Neural progenitor cell (in vitro differentiated cells): ENCODE data around the gene ABCA1. TPM values are rescaled to one million over a fixed set of nuclear protein-coding genes. Genes with fewer than 3 reads are reported as not detected.
"Not testable (repeated sequence)": the region's sequence is repeated elsewhere in the genome, so short reads cannot be mapped to it uniquely, and the experiment has no call there.

Source experiments
- DNase-seq: peaks from one replicate; pipeline ENCODE4 v3.0.0-alpha.2; 2016; ENCODE audit warnings: low spot score
- H2AFZ ChIP-seq: fragments of 200-600 bp; sonication (generic); replicated peaks from 2 replicates; pipeline ENCODE4 v1.6.1; 2016; ENCODE audit warnings: antibody characterized with exemption
- H3F3A ChIP-seq: fragments of 200-600 bp; sonication (generic); 2 replicates; pipeline ENCODE4 v1.6.1; 2016; ENCODE audit warnings: antibody characterized with exemption, low read depth
- H3K27ac ChIP-seq: fragments of 200-600 bp; sonication (generic); 2 replicates; pipeline ENCODE4 v1.5.1; 2016; ENCODE audit warnings: mild to moderate bottlenecking
- H3K27me3 ChIP-seq: fragments of 200-600 bp; sonication (generic); 2 replicates; pipeline ENCODE4 v1.6.1; 2016; ENCODE audit warnings: mild to moderate bottlenecking, moderate library complexity
- H3K36me3 ChIP-seq: fragments of 200-600 bp; sonication (generic); 2 replicates; pipeline ENCODE4 v1.5.1; 2016
- H3K4me1 ChIP-seq: fragments of 200-600 bp; sonication (generic); 2 replicates; pipeline ENCODE4 v1.6.1; 2016; ENCODE audit warnings: mixed run types
- H3K4me2 ChIP-seq: fragments of 200-600 bp; sonication (generic); 2 replicates; pipeline ENCODE4 v1.6.1; 2016
- H3K4me3 ChIP-seq: fragments of 200-600 bp; sonication (generic); 2 replicates; pipeline ENCODE4 v1.5.1; 2016
- H3K79me2 ChIP-seq: fragments of 200-600 bp; sonication (generic); 2 replicates; pipeline ENCODE4 v1.6.1; 2016; ENCODE audit warnings: low read depth
- H3K9ac ChIP-seq: fragments of 200-600 bp; sonication (generic); 2 replicates; pipeline ENCODE4 v1.6.1; 2016
- H3K9me3 ChIP-seq: fragments of 200-600 bp; sonication (generic); 2 replicates; pipeline ENCODE4 v1.5.1; 2016; ENCODE audit warnings: low read depth
- H4K20me1 ChIP-seq: fragments of 200-600 bp; sonication (generic); 2 replicates; pipeline ENCODE4 v1.6.1; 2016; ENCODE audit warnings: low read depth
- H3K27ac Mint-ChIP-seq: 3 replicates; pipeline ENCODE4 v1.8.0; 2021; ENCODE audit warnings: mixed read lengths
- H3K27me3 Mint-ChIP-seq: 2 replicates; pipeline ENCODE4 v1.8.0; 2022; ENCODE audit warnings: low read depth, mild to moderate bottlenecking, inconsistent platforms, moderate library complexity, mixed read lengths; ENCODE audit not compliant: insufficient read depth
- H3K36me3 Mint-ChIP-seq: 3 replicates; pipeline ENCODE4 v1.8.0; 2021; ENCODE audit warnings: mixed read lengths
- H3K4me1 Mint-ChIP-seq: 3 replicates; pipeline ENCODE4 v1.8.0; 2021; ENCODE audit warnings: mixed read lengths
- H3K4me3 Mint-ChIP-seq: 3 replicates; pipeline ENCODE4 v1.8.0; 2021; ENCODE audit warnings: mild to moderate bottlenecking, moderate library complexity, mixed read lengths
- H3K9me3 Mint-ChIP-seq: 3 replicates; pipeline ENCODE4 v1.8.0; 2020; ENCODE audit warnings: mixed read lengths
- CTCF ChIP-seq: fragments of 200-600 bp; sonication (generic); IDR thresholded peaks from 2 replicates; pipeline ENCODE4 v1.5.1; 2017; ENCODE audit warnings: antibody characterized with exemption, mild to moderate bottlenecking
- EZH2 ChIP-seq: fragments of 200-600 bp; sonication (generic); IDR thresholded peaks from 2 replicates; pipeline ENCODE4 v1.6.1; 2017; ENCODE audit warnings: antibody characterized with exemption, mild to moderate bottlenecking, moderate library complexity
- EZH2phosphoT487 ChIP-seq: fragments of 200-600 bp; sonication (generic); IDR thresholded peaks from 2 replicates; pipeline ENCODE4 v1.6.1; 2017; ENCODE audit warnings: antibody characterized with exemption
- total RNA-seq: library from RNA; depleted of rRNA; stranded (reverse); fragments of >200 nt; gene quantifications from 2 replicates; pipeline ENCODE4 v1.2.3, GENCODE V29; 2015; ENCODE audit warnings: low replicate concordance

Gene ABCA1
- total RNA-seq = 28.2 and 32.4 TPM in 2 replicates

GRCh38 chr9:104927912-104928740, at the start of gene ABCA1:
ABCA1 (minus strand) TSS chr9:104928155; CDS start chr9:104903679, 24,476 bp downstream.
- no peak for TF ChIP-seq CTCF
- peaks cover 7% of the 10 kb centered on the region for H3K27me3 Mint-ChIP-seq
- H3F3A ChIP-seq = peaks cover 26% of the 10 kb centered on the region
- H3K9me3 ChIP-seq = no peaks in the 10 kb centered on the region
- no peaks in the 10 kb centered on the region for H3K36me3 ChIP-seq
- H3K36me3 Mint-ChIP-seq = no peaks in the 10 kb centered on the region
- no peaks in the 10 kb centered on the region for H3K9me3 Mint-ChIP-seq
- peak; percentile 94 for DNase-seq
- H3K9ac ChIP-seq = peak within 1 kb of the TSS; percentile 74
- peak within 1 kb of the TSS; percentile 85 for H3K27ac ChIP-seq
- peak within 1 kb of the TSS; percentile 92 for H3K4me3 ChIP-seq
- H3K27ac Mint-ChIP-seq = peak within 1 kb of the TSS; percentile 92
- H2AFZ ChIP-seq = peak within 1 kb of the TSS; percentile 91
- peak within 1 kb of the TSS; percentile 98 for H3K4me2 ChIP-seq
- H3K4me1 Mint-ChIP-seq = peaks cover 14% of the 10 kb centered on the region
- H3K79me2 ChIP-seq = peaks cover 46% of the 10 kb centered on the region
- H4K20me1 ChIP-seq = peaks cover 23% of the 10 kb centered on the region
- peaks cover 27% of the 10 kb centered on the region for H3K4me1 ChIP-seq
- H3K4me3 Mint-ChIP-seq = peak within 1 kb of the TSS; percentile 99
- H3K27me3 ChIP-seq = no peaks in the 10 kb centered on the region

- no peak overlapping the region for H3K9ac ChIP-seq
- no peaks in the 10 kb centered on the region for H3K9me3 ChIP-seq
- H3K4me2 ChIP-seq = no peak overlapping the region
- H3K36me3 ChIP-seq = no peaks in the 10 kb centered on the region
- H3K4me1 ChIP-seq = no peaks in the 10 kb centered on the region
- no peak overlapping the region for H3K27ac Mint-ChIP-seq
- no peak for TF ChIP-seq EZH2
- TF ChIP-seq EZH2phosphoT487 = no peak
- no peak for TF ChIP-seq CTCF
- H4K20me1 ChIP-seq = no peaks in the 10 kb centered on the region
- no peaks in the 10 kb centered on the region for H3K36me3 Mint-ChIP-seq
- no peak overlapping the region for H2AFZ ChIP-seq
- no peaks in the 10 kb centered on the region for H3K79me2 ChIP-seq
- H3K27me3 ChIP-seq = no peaks in the 10 kb centered on the region
- DNase-seq = no peak
- H3K9me3 Mint-ChIP-seq = no peaks in the 10 kb centered on the region
- no peak overlapping the region for H3K27ac ChIP-seq
- peaks cover 2% of the 10 kb centered on the region for H3K4me1 Mint-ChIP-seq
- H3F3A ChIP-seq = no peaks in the 10 kb centered on the region
- H3K27me3 Mint-ChIP-seq = peaks cover 4% of the 10 kb centered on the region
- no peak overlapping the region for H3K4me3 Mint-ChIP-seq
- no peak overlapping the region for H3K4me3 ChIP-seq
These were observed 49.6 kb upstream of the ABCA1 start for GRCh38 chr9:104977580-104977979.

GRCh38 chr9:104977168-104977567, 49.2 kb upstream of the ABCA1 start:
- Histone ChIP-seq H3K4me2 (no peak overlapping the region), H3K27ac (no peak overlapping the region), H4K20me1 (no peaks in the 10 kb centered on the region), H3K36me3 (no peaks in the 10 kb centered on the region), H3K4me3 (no peak overlapping the region), H3F3A (no peaks in the 10 kb centered on the region), H3K9me3 (no peaks in the 10 kb centered on the region), H3K4me1 (no peaks in the 10 kb centered on the region), H3K27me3 (no peaks in the 10 kb centered on the region), H3K9ac (no peak overlapping the region), H2AFZ (no peak overlapping the region), H3K79me2 (no peaks in the 10 kb centered on the region)
- Mint-ChIP-seq H3K27me3 (peaks cover 4% of the 10 kb centered on the region), H3K36me3 (no peaks in the 10 kb centered on the region), H3K27ac (no peak overlapping the region), H3K4me3 (no peak overlapping the region), H3K9me3 (no peaks in the 10 kb centered on the region), H3K4me1 (no peaks in the 10 kb centered on the region)
- no peak for DNase-seq
- TF ChIP-seq CTCF (no peak), EZH2 (no peak), EZH2phosphoT487 (no peak)

- H2AFZ ChIP-seq, H3K9ac ChIP-seq, H3K4me2 ChIP-seq, H3F3A ChIP-seq, H4K20me1 ChIP-seq, H3K27ac ChIP-seq, H3K4me1 Mint-ChIP-seq, H3K4me3 Mint-ChIP-seq, H3K9me3 Mint-ChIP-seq, H3K79me2 ChIP-seq, H3K4me3 ChIP-seq, H3K36me3 Mint-ChIP-seq, H3K36me3 ChIP-seq, H3K27ac Mint-ChIP-seq, H3K27me3 Mint-ChIP-seq, DNase-seq, H3K27me3 ChIP-seq, H3K4me1 ChIP-seq, H3K9me3 ChIP-seq: not testable (repeated sequence)
These were observed 48.1 kb upstream of the ABCA1 start for GRCh38 chr9:104975966-104976595.
